Peyer's patch (tissue), 4 donors: ENCODE results near the gene PSD2. TPM values are rescaled to one million over a fixed set of nuclear protein-coding genes. Genes with fewer than 3 reads are reported as not detected.

ENCODE experiments used
- DNase-seq, 3 donors: peaks; one replicate each; pipeline ENCODE4 v3.0.0-alpha.2; 2017 to 2019
- H3K27ac ChIP-seq, 4 donors: fragments of 200-600 bp; sonication (generic); one replicate each; pipeline ENCODE4 v1.5.1; 2016 to 2019
- H3K27me3 ChIP-seq, 2 donors: fragments of 200-600 bp; sonication (generic); one replicate each; pipeline ENCODE4 v1.5.1; 2019
- H3K36me3 ChIP-seq, 3 donors: fragments of 200-600 bp; sonication (generic); one replicate each; pipeline ENCODE4 v1.5.1; 2016 to 2019
- H3K4me1 ChIP-seq, 4 donors: fragments of 200-600 bp; sonication (generic); one replicate each; pipeline ENCODE4 v1.5.1; 2016 to 2019
- H3K4me3 ChIP-seq, 4 donors: fragments of 200-600 bp; sonication (generic); 1 replicate in 3 of 4; 2 replicates in 1 of 4; pipeline ENCODE4 v1.5.1; 2016 to 2019; ENCODE audit warnings: mild to moderate bottlenecking in 1 of 4
- H3K9me3 ChIP-seq, 4 donors: fragments of 200-600 bp; sonication (generic); one replicate each; pipeline ENCODE4 v1.5.1; 2016 to 2019; ENCODE audit warnings: mild to moderate bottlenecking in 1 of 4
- CTCF ChIP-seq, 6 experiments: fragments of 450-650 bp in 4 of 6; fragments of 200-600 bp in 2 of 6; sonication (generic) in 1 of 6; IDR thresholded peaks; one replicate each; pipeline ENCODE4 v1.5.1; 2017 to 2019; ENCODE audit warnings: antibody characterized with exemption in 6 of 6, mild to moderate bottlenecking in 3 of 6, moderate library complexity in 1 of 6
- POLR2A ChIP-seq, 2 donors: fragments of 450-650 bp; IDR thresholded peaks; one replicate each; pipeline ENCODE4 v1.5.1; 2017; ENCODE audit warnings: antibody characterized with exemption in 2 of 2, mild to moderate bottlenecking in 2 of 2, moderate library complexity in 2 of 2
- total RNA-seq, 4 donors: library from RNA; depleted of rRNA; stranded (reverse); fragments of >200 nt; gene quantifications; one replicate each; pipeline ENCODE4 v1.1.0, GENCODE V29; 2016

The PSD2 gene
- total RNA-seq, 4 donors from 2014 or later: not detected

GRCh38 chr5:139856714-139857113 is 61.1 kb downstream of the PSD2 start:
- no peak for DNase-seq
- no peaks in the 10 kb centered on the region for H3K36me3 ChIP-seq
- no peaks in the 10 kb centered on the region for H3K27me3 ChIP-seq
- no peak overlapping the region for H3K4me3 ChIP-seq
- H3K4me1 ChIP-seq: no peaks in the 10 kb centered on the region
- H3K27ac ChIP-seq: no peak overlapping the region
- no peaks in the 10 kb centered on the region for H3K9me3 ChIP-seq
- TF ChIP-seq POLR2A (IDR thresholded peaks at IDR 0.05): no peak
- no peak for TF ChIP-seq CTCF (IDR thresholded peaks at IDR 0.05)

GRCh38 chr5:139859013-139859412 is 63.4 kb downstream of the PSD2 start:
- Histone ChIP-seq H3K4me3 (no peak overlapping the region), H3K4me1 (no peaks in the 10 kb centered on the region), H3K27me3 (no peaks in the 10 kb centered on the region), H3K9me3 (no peaks in the 10 kb centered on the region), H3K27ac (no peak overlapping the region), H3K36me3 (no peaks in the 10 kb centered on the region)
- DNase-seq: no peak
- TF ChIP-seq POLR2A (IDR thresholded peaks at IDR 0.05) (no peak), CTCF (IDR thresholded peaks at IDR 0.05) (no peak)

GRCh38 chr5:139861021-139861888 is 65.6 kb downstream of the PSD2 start:
- H3K4me1 ChIP-seq: no peaks in the 10 kb centered on the region
- TF ChIP-seq POLR2A (IDR thresholded peaks at IDR 0.05) (no peak), CTCF (IDR thresholded peaks at IDR 0.05) (no peak)
- no peak overlapping the region for H3K27ac ChIP-seq
- no peak for DNase-seq
- H3K9me3 ChIP-seq: no peaks in the 10 kb centered on the region
- no peaks in the 10 kb centered on the region for H3K36me3 ChIP-seq
- no peaks in the 10 kb centered on the region for H3K27me3 ChIP-seq
- no peak overlapping the region for H3K4me3 ChIP-seq

GRCh38 chr5:139861889-139862207 is 66.2 kb downstream of the PSD2 start:
- no peak for DNase-seq
- no peak for TF ChIP-seq CTCF (IDR thresholded peaks at IDR 0.05)
- TF ChIP-seq POLR2A (IDR thresholded peaks at IDR 0.05): no peak
- no peaks in the 10 kb centered on the region for H3K9me3 ChIP-seq
- no peaks in the 10 kb centered on the region for H3K4me1 ChIP-seq
- no peak overlapping the region for H3K4me3 ChIP-seq
- H3K36me3 ChIP-seq: no peaks in the 10 kb centered on the region
- no peaks in the 10 kb centered on the region for H3K27me3 ChIP-seq
- H3K27ac ChIP-seq: no peak overlapping the region

GRCh38 chr5:139862313-139862712 is 66.7 kb downstream of the PSD2 start:
- Histone ChIP-seq H3K27me3 (no peaks in the 10 kb centered on the region), H3K36me3 (no peaks in the 10 kb centered on the region), H3K4me1 (no peaks in the 10 kb centered on the region), H3K4me3 (no peak overlapping the region), H3K9me3 (no peaks in the 10 kb centered on the region), H3K27ac (no peak overlapping the region)
- no peak for DNase-seq
- no peak for TF ChIP-seq POLR2A (IDR thresholded peaks at IDR 0.05)
- no peak for TF ChIP-seq CTCF (IDR thresholded peaks at IDR 0.05)
